T47D (cell line): ENCODE measurements around the gene NIPSNAP3A.

Source experiments
- DNase-seq, 2 experiments: peaks; one replicate each; pipeline versions ENCODE4 v3.0.0 to v3.0.0-alpha.2; 2011 to 2012; ENCODE audit warnings: low read depth in 1 of 2, low spot score in 1 of 2
- JUND ChIP-seq: IDR thresholded peaks from 2 replicates; pipeline ENCODE4 v1.6.1; 2012; ENCODE audit warnings: low read depth
- in situ Hi-C: cut with HindIII; loops from 2 replicates; pipeline ENCODE4 v1.10.0; 2016; ENCODE audit warnings: low sequenced_read_pairs, low pct_unique_long_range_greater_than_20kb

Gene NIPSNAP3A

DNA sequence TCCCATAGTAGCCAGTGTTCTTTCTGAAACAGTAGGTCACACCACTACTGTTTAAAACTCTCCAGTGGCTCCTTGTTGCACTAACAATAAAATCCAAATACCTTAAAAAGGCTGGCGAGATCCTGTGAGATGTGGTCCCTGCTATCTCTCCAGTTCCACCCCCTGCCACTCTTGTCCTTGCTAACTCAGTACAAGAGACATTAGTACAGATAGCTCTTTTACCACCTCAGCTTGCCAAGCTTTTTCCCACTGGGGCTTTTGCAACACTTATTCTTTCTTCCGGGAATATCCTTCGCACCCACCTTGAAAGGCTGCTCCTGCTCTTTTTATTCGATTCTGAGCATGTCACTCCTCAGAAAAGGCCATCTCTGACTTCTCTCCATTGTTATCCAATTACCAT is 31.3 kb downstream of the NIPSNAP3A start:
- in situ Hi-C loops, result no loop called here
- no peak for TF ChIP-seq JUND
- no peak for DNase-seq

DNA sequence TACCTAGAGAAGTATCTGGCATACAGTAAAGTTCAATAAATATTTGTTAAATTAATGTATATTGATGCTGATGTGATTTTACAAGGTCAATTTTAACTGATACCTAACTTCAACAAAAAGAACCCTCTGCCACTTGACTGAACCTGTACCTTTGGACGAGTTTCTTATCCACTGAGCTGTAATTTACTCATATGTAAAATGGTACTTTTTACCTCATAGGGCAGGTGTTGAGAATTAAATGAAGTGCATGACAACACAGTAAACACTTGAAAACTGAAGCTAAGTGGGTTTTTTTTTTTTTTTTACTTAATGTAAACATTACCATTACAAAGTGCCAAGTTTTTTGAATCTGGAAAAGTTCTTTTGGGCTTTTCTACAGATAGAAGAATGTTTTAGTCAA is 31.9 kb downstream of the NIPSNAP3A start:
- no peak for TF ChIP-seq JUND
- DNase-seq, result no peak
- in situ Hi-C loops, result no loop called here

DNA sequence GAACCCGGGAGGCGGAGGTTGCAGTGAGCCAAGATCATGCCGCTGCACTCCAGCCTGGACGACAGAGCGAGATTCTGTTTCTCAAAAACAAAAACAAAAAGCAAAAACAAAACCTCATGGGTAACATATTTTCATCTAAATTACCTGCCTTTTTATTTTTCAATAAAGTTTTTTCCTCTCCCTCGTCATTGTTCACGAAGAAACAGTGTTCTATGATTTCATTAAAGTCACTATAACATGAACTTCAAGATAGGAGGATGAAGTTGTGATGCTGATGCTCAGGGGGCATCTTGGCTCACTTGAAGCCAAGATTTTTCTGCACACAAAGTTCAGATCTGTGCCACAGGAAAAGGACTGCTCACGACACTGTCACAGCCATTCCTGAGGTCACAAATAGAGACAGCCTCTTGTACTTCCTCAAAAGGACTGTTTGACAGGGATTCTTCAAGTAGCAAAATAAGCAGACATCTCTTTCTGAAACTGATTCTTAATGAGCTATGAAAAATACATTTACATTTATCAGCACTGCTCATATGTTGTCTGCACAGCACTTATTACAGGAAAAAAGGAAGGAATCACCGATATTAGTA is 32.6 kb downstream of the NIPSNAP3A start:
- DNase-seq, result no peak
- in situ Hi-C loops, result no loop called here
- no peak for TF ChIP-seq JUND

DNA sequence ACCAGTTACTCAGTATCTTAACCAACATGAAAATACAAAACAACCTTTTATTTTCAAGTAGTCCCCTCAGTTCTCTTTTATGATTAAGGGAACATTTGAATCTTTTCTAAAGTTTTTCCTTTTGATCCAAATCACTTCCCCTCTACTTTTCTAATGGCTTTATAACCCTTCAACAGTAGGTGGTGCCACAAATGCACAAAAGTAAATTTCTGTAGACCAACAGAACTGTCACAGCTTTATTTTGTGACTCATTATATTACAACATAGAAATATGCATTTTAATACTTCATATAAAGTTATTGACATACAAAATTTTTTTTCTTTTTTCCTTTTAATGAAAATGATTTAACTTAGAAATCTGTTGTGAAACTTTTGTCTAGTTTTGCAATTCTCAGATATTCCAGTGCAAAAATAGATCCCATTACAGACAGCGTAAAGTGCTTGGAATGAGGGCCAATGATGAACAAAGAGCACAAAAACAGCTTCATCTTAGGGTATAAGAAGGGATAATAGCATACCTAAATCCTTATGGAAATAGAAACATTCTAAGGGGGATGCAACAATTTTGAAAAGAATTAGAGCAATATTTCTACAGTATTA is 33.4 kb downstream of the NIPSNAP3A start:
- TF ChIP-seq JUND, result no peak
- peak; percentile 17 to 73 for DNase-seq
- in situ Hi-C loops, result no loop called here

DNA sequence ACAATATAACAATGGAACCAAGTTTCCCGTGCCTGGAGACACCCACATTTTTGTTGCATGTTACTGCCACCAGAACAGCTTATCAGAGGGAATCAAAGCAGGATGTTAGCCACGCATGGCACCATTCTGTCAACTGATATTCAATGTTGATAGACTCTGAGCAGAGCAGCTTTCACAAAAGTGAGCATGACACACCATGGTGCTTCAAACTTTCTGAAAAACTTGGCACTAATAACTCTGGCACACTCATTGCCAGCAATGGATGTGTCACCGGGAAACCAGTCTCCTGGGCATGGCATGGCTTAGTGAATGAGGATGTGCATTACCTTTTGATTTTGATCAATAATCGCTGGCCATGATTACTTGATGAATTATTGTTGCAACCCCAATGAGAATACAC is 36.1 kb downstream of the NIPSNAP3A start:
- in situ Hi-C loops, result no loop called here
- no peak for DNase-seq
- no peak for TF ChIP-seq JUND

DNA sequence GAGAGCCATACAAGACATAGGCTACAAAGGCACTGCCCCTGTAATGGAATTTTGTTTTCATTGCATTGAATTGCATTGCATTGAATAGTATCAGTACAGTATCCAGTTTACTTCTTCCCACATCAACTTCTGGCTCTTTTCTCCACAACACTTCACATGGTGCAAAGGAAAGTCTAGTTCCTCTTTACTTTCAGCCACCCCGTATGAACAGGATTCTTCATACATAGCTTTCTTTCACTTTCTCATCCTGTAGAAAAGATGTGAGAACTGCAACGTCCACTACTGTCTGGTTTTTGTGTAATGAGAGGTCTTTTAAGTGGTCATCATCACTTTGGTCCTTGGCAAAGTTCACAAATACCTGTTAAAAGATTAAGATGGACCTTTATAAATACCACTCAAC is 36.6 kb downstream of the NIPSNAP3A start:
- in situ Hi-C loops, result no loop called here
- DNase-seq, result no peak

DNA sequence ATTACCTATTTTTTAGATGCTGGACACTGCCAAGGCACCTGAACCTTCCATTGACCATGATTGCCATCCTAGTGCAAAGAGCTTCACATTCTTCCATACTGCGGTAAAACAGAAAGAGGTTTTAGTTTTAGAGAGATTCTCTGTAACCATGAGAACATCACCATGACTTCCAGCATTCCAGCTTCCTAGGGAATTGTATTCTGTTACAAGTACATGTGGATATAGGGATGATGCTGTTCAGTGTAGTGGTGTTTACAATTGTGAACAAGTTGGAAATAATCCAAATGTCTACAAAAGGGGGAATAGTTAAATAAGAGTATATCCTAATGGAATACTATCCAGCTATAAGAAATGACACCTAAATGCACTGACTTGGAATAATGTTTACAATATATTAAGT is 38.8 kb downstream of the NIPSNAP3A start:
- TF ChIP-seq JUND, result no peak
- DNase-seq, result no peak
- in situ Hi-C loops, result no loop called here

More for the DNA sequence above, 36.6 kb downstream of the NIPSNAP3A start:
- TF ChIP-seq JUND, result no peak

DNA sequence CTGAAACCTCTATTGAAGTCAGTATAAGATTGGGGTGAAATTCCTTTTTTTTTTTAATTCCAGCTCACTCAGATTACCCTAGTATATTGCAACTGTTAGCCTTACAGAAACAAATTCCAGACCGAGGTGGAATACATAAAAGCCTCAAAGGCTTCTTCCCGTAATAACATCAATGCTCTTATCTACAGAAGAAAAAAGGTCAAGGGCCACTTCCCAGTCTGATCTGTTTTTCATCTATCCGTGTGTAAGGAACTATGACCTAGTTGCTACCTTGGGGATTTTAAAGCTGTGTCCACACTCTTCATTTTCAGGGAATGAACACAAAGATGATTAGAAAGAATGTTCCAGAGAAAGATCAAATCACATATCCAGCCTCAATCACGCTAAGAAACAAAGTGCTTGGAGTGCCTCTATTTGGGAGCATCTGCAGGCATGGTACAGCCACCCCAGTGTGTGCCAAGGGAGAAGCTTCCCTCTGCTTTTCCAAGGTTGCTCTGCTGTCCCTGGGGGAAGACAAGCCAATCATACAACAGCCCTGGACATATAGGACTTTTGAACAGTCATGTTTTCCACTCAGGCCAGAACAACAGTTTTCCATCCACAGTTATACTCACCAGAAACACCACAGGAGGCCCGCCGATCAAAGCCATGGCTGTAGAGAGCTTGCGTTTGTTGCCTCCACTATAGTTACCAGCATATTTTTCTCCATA is 40.0 kb downstream of the NIPSNAP3A start:
- no peak for TF ChIP-seq JUND
- DNase-seq, result no peak
- in situ Hi-C loops, result no loop called here

DNA sequence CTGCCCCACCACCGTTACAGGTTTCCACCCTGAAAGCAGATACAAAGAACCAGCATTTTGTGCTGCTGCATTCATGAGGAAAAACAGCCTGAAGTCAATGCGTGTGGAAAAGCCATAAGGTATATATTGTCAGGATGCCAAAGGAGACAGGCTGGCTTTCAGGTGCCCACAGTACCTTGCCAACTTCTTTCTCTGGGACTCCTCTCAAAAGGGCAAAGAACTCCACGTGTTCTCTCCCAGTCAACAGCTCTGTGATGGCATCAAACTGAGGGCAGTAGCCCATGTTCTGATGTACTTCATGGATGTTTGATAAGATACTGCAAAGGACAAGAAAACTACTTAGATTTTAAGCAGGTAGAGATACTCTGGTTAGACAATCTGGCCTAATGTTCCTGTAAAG is 40.8 kb downstream of the NIPSNAP3A start:
- no peak for TF ChIP-seq JUND
- no peak for DNase-seq
- in situ Hi-C loops, result no loop called here

DNA sequence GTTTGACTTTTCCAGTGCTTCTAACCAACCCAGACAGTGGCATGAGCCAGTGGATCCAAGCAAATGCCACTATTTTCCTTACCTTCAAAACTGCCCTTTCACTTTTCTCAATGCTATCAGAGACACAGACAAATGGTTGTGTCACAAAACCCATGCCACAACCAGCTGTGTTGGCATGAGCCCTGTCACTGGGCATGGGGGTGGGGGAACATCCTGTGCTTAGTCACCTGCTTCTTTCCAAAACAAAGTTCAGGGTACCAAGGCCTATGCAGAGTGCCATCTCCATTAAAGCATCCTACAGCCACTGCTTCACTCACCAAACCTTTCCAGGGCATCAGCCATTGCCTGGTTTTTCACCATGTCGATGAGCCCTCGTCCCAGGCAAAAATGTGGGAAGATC is 46.6 kb downstream of the NIPSNAP3A start:
- in situ Hi-C loops, result no loop called here
- no peak for TF ChIP-seq JUND
- no peak for DNase-seq

DNA sequence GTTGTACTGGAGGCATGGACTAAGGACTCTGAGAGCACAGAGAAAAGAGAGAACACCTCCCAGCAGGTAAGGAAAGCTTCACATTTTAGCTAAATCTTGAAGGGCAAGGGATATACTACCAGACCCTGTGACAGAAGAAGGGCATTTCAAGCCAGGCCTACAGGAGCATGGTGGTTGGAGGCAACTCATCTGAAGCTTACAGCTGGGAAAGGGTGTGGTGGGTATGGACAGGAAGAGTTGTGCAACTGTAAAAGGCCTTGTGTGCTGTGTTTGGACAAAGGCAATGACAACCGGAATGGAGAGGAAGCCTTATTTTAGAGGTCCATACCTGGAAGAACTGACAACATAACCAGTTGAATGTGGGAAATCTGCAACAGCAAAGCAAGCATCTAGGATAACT is 47.6 kb downstream of the NIPSNAP3A start:
- TF ChIP-seq JUND, result no peak
- in situ Hi-C loops, result no loop called here
- no peak for DNase-seq

DNA sequence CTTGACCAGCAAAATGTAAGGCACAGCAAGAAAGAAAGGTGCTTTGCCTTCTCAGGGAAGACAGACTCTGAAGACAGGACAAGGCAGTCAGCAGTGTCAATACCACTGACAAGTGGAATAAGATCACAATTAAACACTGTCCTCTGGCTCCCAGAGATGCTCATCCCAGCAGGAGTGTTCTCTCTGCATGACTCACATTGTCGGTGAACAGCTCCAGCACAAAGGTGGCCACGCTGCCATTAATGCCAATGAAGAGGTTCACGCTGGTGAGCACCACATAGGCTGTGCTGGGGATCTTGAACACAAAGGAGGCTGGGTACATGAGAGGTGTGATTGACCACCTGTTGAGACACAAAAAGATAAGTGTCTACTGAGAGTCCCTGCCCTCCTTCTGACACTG is 48.4 kb downstream of the NIPSNAP3A start:
- TF ChIP-seq JUND, result no peak
- in situ Hi-C loops, result no loop called here
- DNase-seq, result no peak

DNA sequence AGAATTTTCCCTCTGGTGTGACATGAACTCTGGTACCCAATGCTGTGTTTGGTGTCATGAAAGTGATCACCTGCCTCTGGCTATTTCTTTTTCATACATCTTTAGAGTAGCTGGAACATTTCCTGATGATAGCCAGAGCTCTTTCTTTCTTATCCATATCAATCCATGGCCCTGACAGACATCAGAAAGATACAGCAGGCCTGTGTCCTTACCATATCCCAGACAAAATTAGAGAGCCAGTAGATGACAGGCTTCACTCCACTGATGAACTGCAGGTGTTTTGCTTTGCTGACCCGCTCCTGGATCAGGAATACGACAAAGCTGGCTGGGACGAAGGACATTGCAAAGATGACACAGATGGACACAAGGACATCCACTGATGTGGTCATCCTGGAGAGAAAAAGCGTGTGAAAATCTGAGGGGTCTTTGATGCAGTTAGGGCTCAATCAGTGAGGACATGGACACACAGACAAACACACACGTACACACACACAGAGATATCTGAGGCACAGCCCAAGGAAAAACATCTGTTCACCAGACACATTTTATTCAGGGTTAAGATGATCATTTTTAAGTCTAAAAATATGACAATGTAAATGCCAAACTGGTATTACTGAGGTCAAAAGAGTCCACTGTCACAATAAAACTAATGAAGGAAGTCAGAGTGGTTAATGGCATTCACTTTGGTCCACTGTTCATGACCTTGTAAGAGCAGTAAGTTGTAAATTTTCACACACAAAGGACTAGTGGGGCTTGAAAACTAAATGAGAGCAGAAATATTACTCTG is 50.9 kb downstream of the NIPSNAP3A start:
- in situ Hi-C loops, result no loop called here
- no peak for TF ChIP-seq JUND

More for the DNA sequence above, 50.9 kb downstream of the NIPSNAP3A start:
- DNase-seq, result no peak
